A549 (cell line): ENCODE measurements around the gene RABGAP1L. TPM values are rescaled to one million over a fixed set of nuclear protein-coding genes. Genes with fewer than 3 reads are reported as not detected.

Source experiments
- ATAC-seq, 2 experiments: fragments of 200-7000 bp in 1 of 2; fragments of >200 bp in 1 of 2; cut with Nextera tagmentation in 1 of 2; cut with Tn5 transposase in 1 of 2; 3 replicates each; pipeline versions ENCODE4 v1.8.0 to v1.9.1; 2018 to 2020; ENCODE audit warnings: mild to moderate bottlenecking in 1 of 2, moderate library complexity in 1 of 2
- CTCF ChIA-PET: fragments of 300-600 bp; sonication (Branson Sonifier 250); formaldehyde crosslinking; extraction: SDS; loops from one replicate; lab custom pipeline; 2021; ENCODE audit warnings: antibody characterized with exemption, inconsistent platforms; lab: Yijun Ruan, JAX
- POLR2A ChIA-PET: fragments of 350-600 bp; formaldehyde crosslinking; extraction: SDS; loops from one replicate; lab custom pipeline; 2021; ENCODE audit warnings: antibody characterized with exemption, inconsistent platforms; lab: Yijun Ruan, JAX
- DNase-seq, 2 experiments: peaks; one replicate each; pipeline versions ENCODE4 v3.0.0 to v3.0.0-alpha.2; 2011 to 2016; ENCODE audit warnings: low read depth in 1 of 2, low spot score in 1 of 2
- FAIRE-seq: peaks from 2 replicates; lab custom pipeline; 2011; peaks lifted over from hg19 to GRCh38; lab: Jason Lieb, UNC
- H3K27ac ChIP-seq, 2 experiments: fragments of >200 bp; sonication (Bioruptor Twin); formaldehyde crosslinking; 3 replicates each; pipeline ENCODE4 v1.5.1; 2016 to 2017
- H3K4me1 ChIP-seq: fragments of >200 bp; sonication (Bioruptor Twin); formaldehyde crosslinking; 3 replicates; pipeline ENCODE4 v1.6.1; 2016
- H3K4me2 ChIP-seq: fragments of >200 bp; sonication (Bioruptor Twin); formaldehyde crosslinking; 3 replicates; pipeline ENCODE4 v1.6.1; 2016
- H3K4me3 ChIP-seq: fragments of >200 bp; sonication (Bioruptor Twin); formaldehyde crosslinking; 3 replicates; pipeline ENCODE4 v1.5.1; 2016
- H3K9me3 ChIP-seq: fragments of >200 bp; sonication (Bioruptor Twin); formaldehyde crosslinking; 3 replicates; pipeline ENCODE4 v1.6.1; 2016
- CBX2 ChIP-seq: fragments of 200-600 bp; sonication (generic); IDR thresholded peaks from 2 replicates; pipeline ENCODE4 v1.6.1; 2016; ENCODE audit warnings: low read depth, mild to moderate bottlenecking, borderline replicate concordance
- EHF ChIP-seq: fragments of 250-450 bp; sonication (Bioruptor Pico); IDR thresholded peaks from 2 replicates; pipeline ENCODE4 v1.5.0; 2020; ENCODE audit warnings: mild to moderate bottlenecking
- EP300 ChIP-seq, 2 experiments: fragments of >200 bp; sonication (Bioruptor Twin); formaldehyde crosslinking; IDR thresholded peaks; 2 replicates in 1 of 2; 3 replicates in 1 of 2; pipeline ENCODE4 v1.6.1; 2016 to 2017
- FOSL2 ChIP-seq, 2 experiments: fragments of 450-650 bp in 1 of 2; fragments of >200 bp in 1 of 2; sonication (Bioruptor Twin) in 1 of 2; formaldehyde crosslinking; IDR thresholded peaks; 2 replicates each; pipeline versions ENCODE4 v1.5.0 to v1.6.1; 2016 to 2020; ENCODE audit warnings: mild to moderate bottlenecking in 1 of 2, moderate library complexity in 1 of 2
- FOXS1 ChIP-seq: fragments of 250-450 bp; sonication (Bioruptor Pico); IDR thresholded peaks from 2 replicates; pipeline ENCODE4 v1.5.0; 2020; ENCODE audit warnings: mild to moderate bottlenecking, moderate library complexity
- HOXB5 ChIP-seq: fragments of 250-450 bp; sonication (Bioruptor Pico); IDR thresholded peaks from 2 replicates; pipeline ENCODE4 v1.5.0; 2020; ENCODE audit warnings: mild to moderate bottlenecking, moderate library complexity
- JUN ChIP-seq, 2 experiments: fragments of >200 bp; sonication (Bioruptor Twin); formaldehyde crosslinking; IDR thresholded peaks; 2 replicates in 1 of 2; 3 replicates in 1 of 2; pipeline ENCODE4 v1.6.1; 2016 to 2017
- JUNB ChIP-seq: fragments of >200 bp; sonication (Bioruptor Twin); formaldehyde crosslinking; IDR thresholded peaks from 2 replicates; pipeline ENCODE4 v1.6.1; 2016
- KDM1A ChIP-seq: fragments of 200-600 bp; sonication (generic); IDR thresholded peaks from 2 replicates; pipeline ENCODE4 v1.6.1; 2016; ENCODE audit warnings: low read depth, mild to moderate bottlenecking
- KDM5A ChIP-seq: fragments of 200-600 bp; sonication (generic); IDR thresholded peaks from 2 replicates; pipeline ENCODE4 v1.6.1; 2016; ENCODE audit warnings: antibody characterized with exemption, mild to moderate bottlenecking
- MAFK ChIP-seq: fragments of 450-650 bp; IDR thresholded peaks from 2 replicates; pipeline ENCODE4 v1.6.1; 2014; ENCODE audit not compliant: partially characterized antibody
- MAZ ChIP-seq: fragments of 150-350 bp; IDR thresholded peaks from 2 replicates; pipeline ENCODE4 v1.6.1; 2014; ENCODE audit warnings: antibody characterized with exemption, low read depth, low read length, borderline replicate concordance
- MYC ChIP-seq: IDR thresholded peaks from 2 replicates; pipeline ENCODE4 v1.6.1; 2012; ENCODE audit warnings: mild to moderate bottlenecking, inconsistent platforms, low read length, improper control_type of control experiment, borderline replicate concordance
- NFE2L2 ChIP-seq: fragments of 150-350 bp; conservative IDR thresholded peaks from 2 replicates; pipeline ENCODE4 v1.6.1; 2014; ENCODE audit warnings: low read length
- NPAS2 ChIP-seq: fragments of 250-450 bp; sonication (Bioruptor Pico); IDR thresholded peaks from 2 replicates; pipeline ENCODE4 v1.8.0; 2022; ENCODE audit warnings: mild to moderate bottlenecking, moderate library complexity, borderline replicate concordance
- NR3C1 ChIP-seq: fragments of >200 bp; sonication (Bioruptor Twin); formaldehyde crosslinking; IDR thresholded peaks from 3 replicates; pipeline ENCODE4 v1.6.1; 2017
- PHF8 ChIP-seq: fragments of 200-600 bp; sonication (generic); IDR thresholded peaks from 2 replicates; pipeline ENCODE4 v1.6.1; 2016; ENCODE audit warnings: low read depth, mild to moderate bottlenecking, antibody characterized with exemption, moderate library complexity, borderline replicate concordance
- POLR2A ChIP-seq: IDR thresholded peaks from 2 replicates; pipeline ENCODE4 v1.6.1; 2012; ENCODE audit warnings: mild to moderate bottlenecking, low read length
- RAD21 ChIP-seq, 2 experiments: fragments of >200 bp in 1 of 2; sonication (Bioruptor Twin) in 1 of 2; formaldehyde crosslinking in 1 of 2; IDR thresholded peaks in 1 of 2; conservative IDR thresholded peaks in 1 of 2; 2 replicates in 1 of 2; 3 replicates in 1 of 2; pipeline ENCODE4 v1.6.1; 2012 to 2018; ENCODE audit warnings: inconsistent platforms in 1 of 2
- RARB ChIP-seq: fragments of 250-450 bp; sonication (Bioruptor Pico); IDR thresholded peaks from 2 replicates; pipeline ENCODE4 v1.8.0; 2021; ENCODE audit warnings: mild to moderate bottlenecking, moderate library complexity
- RCOR1 ChIP-seq: fragments of 150-350 bp; IDR thresholded peaks from 2 replicates; pipeline ENCODE4 v1.6.1; 2014; ENCODE audit warnings: antibody characterized with exemption, low read length, low read depth
- RNF2 ChIP-seq: fragments of 200-600 bp; sonication (generic); IDR thresholded peaks from 2 replicates; pipeline ENCODE4 v1.6.1; 2016; ENCODE audit warnings: low read depth, mild to moderate bottlenecking, antibody characterized with exemption, moderate library complexity, borderline replicate concordance
- TP53 ChIP-seq: fragments of 250-450 bp; sonication (Bioruptor Pico); IDR thresholded peaks from 2 replicates; pipeline ENCODE4 v1.5.0; 2021; ENCODE audit warnings: mild to moderate bottlenecking, moderate library complexity
- ZC3H11A ChIP-seq: fragments of 450-650 bp; IDR thresholded peaks from 2 replicates; pipeline ENCODE4 v1.6.1; 2014; ENCODE audit warnings: antibody characterized with exemption, mild to moderate bottlenecking
- ZNF302 ChIP-seq: fragments of 250-450 bp; sonication (Bioruptor Pico); IDR thresholded peaks from 2 replicates; pipeline ENCODE4 v1.9.0; 2021; ENCODE audit warnings: inconsistent platforms, mild to moderate bottlenecking, moderate library complexity
- ZSCAN20 ChIP-seq: fragments of 250-450 bp; sonication (Bioruptor Pico); IDR thresholded peaks from 2 replicates; pipeline ENCODE4 v1.8.0; 2022; ENCODE audit warnings: mild to moderate bottlenecking, moderate library complexity
- WGBS: methylation state at CpG from one replicate; pipeline ENCODE4 v1.1.6; 2017; ENCODE audit errors: missing lambda C conversion rate; 5-methylcytosine and 5-hydroxymethylcytosine counted together
- polyA plus RNA-seq, 4 experiments: library from polyadenylated mRNA; depleted of rRNA in 3 of 4; stranded (reverse); fragments of >200 nt; fragmentation: RNase III in 1 of 4; extraction: RNeasy Plus Mini Kit Qiagen cat#74134 plus additional on column Dnase treatment in 1 of 4; gene quantifications; 2 replicates in 3 of 4; 3 replicates in 1 of 4; pipeline ENCODE4 v1.2.3, GENCODE V29; 2011 to 2017
- TF ChIP-seq, protein P1 (sequence below): fragments of >200 bp; sonication (Bioruptor Twin); formaldehyde crosslinking; IDR thresholded peaks from 2 replicates; pipeline ENCODE4 v1.6.1; 2016
- TF ChIP-seq, protein P2 (sequence below): fragments of >200 bp; sonication (Bioruptor Twin); formaldehyde crosslinking; IDR thresholded peaks from 3 replicates; pipeline ENCODE4 v1.5.1; 2016

RABGAP1L gene
- polyA plus RNA-seq, 2 of the 4 experiments (the other 2 are of a cell fraction), result 8.2 to 18.6 TPM

DNA sequence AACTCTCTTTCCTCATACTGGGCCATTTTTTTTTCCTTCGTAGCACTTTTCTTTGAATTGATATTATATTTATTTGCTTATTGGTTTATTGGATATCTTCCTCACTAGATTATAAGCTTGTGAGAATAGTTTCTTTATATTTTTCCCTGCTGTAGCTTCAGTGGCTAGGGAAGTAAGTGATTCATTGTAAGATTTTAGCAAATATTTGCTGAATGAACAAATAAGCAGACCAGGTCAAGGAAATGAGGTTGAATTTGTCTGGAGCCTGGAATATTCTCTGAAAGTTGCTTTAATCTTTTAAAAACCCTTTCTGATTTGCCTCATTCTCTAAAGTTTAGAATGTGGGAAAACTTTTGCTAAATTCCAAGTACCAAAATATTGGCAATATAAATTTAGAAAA lies 80.2 kb downstream of the RABGAP1L start:
- DNase-seq, result no peak
- Histone ChIP-seq H3K4me1 (peaks cover 10% of the 10 kb centered on the region; the same call in 2 of the 3 replicates), H3K9me3 (no peaks in the 10 kb centered on the region), H3K4me3 (peak overlapping the region; percentile 56), H3K4me2 (peak overlapping the region; percentile 88), H3K27ac (peak overlapping the region; percentile 86 to 90)
- peak; percentile 64 for TF ChIP-seq MAFK
- no peak for TF ChIP-seq RARB
- 10% methylated on average over 1 of the region's 1 CpG for WGBS
- CTCF ChIA-PET, result no interaction called here
- POLR2A ChIA-PET, result no interaction called here
- ATAC-seq, result peak in 1 of 2 experiments; percentile 55; a peak in 3 of 6 replicates
- no peak for FAIRE-seq

DNA sequence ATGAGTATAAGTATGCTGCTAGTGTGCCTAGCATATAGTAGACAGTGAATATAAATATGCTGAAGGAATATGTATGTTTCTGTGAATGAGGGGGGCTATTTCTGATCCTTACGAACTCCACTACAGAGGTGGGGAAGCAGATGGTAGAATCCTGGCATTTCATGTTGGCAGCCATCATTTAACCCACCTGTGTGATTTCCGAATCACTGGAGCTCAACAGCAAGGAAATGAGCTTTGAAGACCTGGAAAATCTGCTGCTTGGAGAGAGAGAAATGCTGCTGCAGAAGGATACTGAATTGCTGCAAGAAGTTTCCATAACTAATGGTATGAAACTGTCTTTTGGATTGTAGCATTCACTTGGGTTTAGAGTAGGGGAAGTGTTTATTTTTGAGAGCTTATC lies 83.5 kb downstream of the RABGAP1L start:
- no peak overlapping the region for H3K27ac ChIP-seq
- ChIA-PET CTCF (no interaction called here), POLR2A (no interaction called here)
- no peak overlapping the region for H3K4me2 ChIP-seq
- whole genome bisulfite sequencing, result 81% methylated on average over 2 of the region's 2 CpGs
- peaks cover 10% of the 10 kb centered on the region; the same call in 2 of the 3 replicates for H3K4me1 ChIP-seq
- no peaks in the 10 kb centered on the region for H3K9me3 ChIP-seq
- FAIRE-seq (no peak), ATAC-seq (no peak), DNase-seq (no peak)
- H3K4me3 ChIP-seq, result no peak overlapping the region
- TF ChIP-seq NR3C1 (no peak), KDM1A (no peak), PHF8 (no peak), EP300 (IDR thresholded peaks at IDR 0.05) (no peak), NPAS2 (CRISPR knock-in tag) (no peak), POLR2A (no peak), MAZ (no peak), FOSL2 (IDR thresholded peaks at IDR 0.05) (no peak), FOSL2 (CRISPR knock-in tag; IDR thresholded peaks at IDR 0.05) (no peak), NFE2L2 (no peak), JUNB (no peak)
- TF ChIP-seq, protein P1, sequence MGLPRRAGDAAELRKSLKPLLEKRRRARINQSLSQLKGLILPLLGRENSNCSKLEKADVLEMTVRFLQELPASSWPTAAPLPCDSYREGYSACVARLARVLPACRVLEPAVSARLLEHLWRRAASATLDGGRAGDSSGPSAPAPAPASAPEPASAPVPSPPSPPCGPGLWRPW, result no peak
- TF ChIP-seq, protein P2, sequence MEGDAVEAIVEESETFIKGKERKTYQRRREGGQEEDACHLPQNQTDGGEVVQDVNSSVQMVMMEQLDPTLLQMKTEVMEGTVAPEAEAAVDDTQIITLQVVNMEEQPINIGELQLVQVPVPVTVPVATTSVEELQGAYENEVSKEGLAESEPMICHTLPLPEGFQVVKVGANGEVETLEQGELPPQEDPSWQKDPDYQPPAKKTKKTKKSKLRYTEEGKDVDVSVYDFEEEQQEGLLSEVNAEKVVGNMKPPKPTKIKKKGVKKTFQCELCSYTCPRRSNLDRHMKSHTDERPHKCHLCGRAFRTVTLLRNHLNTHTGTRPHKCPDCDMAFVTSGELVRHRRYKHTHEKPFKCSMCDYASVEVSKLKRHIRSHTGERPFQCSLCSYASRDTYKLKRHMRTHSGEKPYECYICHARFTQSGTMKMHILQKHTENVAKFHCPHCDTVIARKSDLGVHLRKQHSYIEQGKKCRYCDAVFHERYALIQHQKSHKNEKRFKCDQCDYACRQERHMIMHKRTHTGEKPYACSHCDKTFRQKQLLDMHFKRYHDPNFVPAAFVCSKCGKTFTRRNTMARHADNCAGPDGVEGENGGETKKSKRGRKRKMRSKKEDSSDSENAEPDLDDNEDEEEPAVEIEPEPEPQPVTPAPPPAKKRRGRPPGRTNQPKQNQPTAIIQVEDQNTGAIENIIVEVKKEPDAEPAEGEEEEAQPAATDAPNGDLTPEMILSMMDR, result no peak

DNA sequence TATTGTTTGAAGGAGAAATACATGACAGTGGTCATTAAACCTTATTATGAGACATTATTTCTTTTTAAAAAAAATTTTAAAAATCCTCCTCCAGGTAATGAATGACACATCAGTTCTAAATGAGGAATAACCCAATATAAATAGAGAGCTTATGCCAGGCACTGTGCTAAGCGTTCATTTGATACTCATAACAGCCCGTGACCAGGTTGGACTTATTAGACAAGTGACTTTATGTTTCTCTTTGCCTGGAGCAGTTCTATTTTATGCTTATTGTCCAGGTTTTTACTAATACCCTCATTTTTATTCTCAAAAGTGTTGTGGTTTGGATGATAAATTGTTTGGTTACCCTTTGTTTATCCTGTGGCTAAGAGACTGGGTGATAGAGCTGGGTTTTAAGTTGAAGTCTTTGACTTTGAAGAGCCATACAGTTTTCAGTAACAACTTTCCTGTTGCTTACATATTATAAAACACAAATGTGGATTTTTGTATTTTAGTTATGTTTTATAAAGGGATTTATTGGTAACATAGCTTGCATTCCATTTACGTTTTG lies 84.2 kb downstream of the RABGAP1L start:
- POLR2A ChIA-PET, result no interaction called here

More for the DNA sequence above, 84.2 kb downstream of the RABGAP1L start:
- Histone ChIP-seq H3K27ac (no peak overlapping the region), H3K4me1 (peaks cover 10% of the 10 kb centered on the region; the same call in 2 of the 3 replicates), H3K9me3 (no peaks in the 10 kb centered on the region), H3K4me3 (no peak overlapping the region), H3K4me2 (no peak overlapping the region)
- CTCF ChIA-PET, result interaction anchor here (1.0 to 2.0 kb wide), 2 partner anchors 19 to 483 kb away, joined by 3 to 9 read pairs; no protein-coding TSS in a partner anchor
- ATAC-seq (no peak), FAIRE-seq (no peak), DNase-seq (no peak)
- WGBS, result 90% methylated on average over 3 of the region's 3 CpGs
- no peak for TF ChIP-seq CBX2
- no peak for TF ChIP-seq ZSCAN20
- TF ChIP-seq EP300 (IDR thresholded peaks at IDR 0.05), result no peak
- no peak for TF ChIP-seq FOXS1 (CRISPR knock-in tag)
- no peak for TF ChIP-seq TP53
- no peak for TF ChIP-seq KDM5A
- no peak for TF ChIP-seq NFE2L2
- TF ChIP-seq EHF, result no peak
- no peak for TF ChIP-seq RCOR1
- TF ChIP-seq MYC, result no peak
- TF ChIP-seq ZC3H11A, result no peak
- TF ChIP-seq RAD21 (conservative IDR thresholded peaks at IDR 0.05 in 1 of 2, IDR thresholded peaks at IDR 0.05 in 1 of 2), result no peak
- TF ChIP-seq RARB, result no peak
- no peak for TF ChIP-seq MAZ
- TF ChIP-seq POLR2A, result no peak
- TF ChIP-seq ZNF302 (CRISPR knock-in tag), result no peak
- no peak for TF ChIP-seq HOXB5 (CRISPR knock-in tag)
- no peak for TF ChIP-seq JUN (IDR thresholded peaks at IDR 0.05)
- TF ChIP-seq RNF2, result no peak
